Coronary artery (tissue), 2 donors: Measurements from ENCODE around the gene ARID3C.

Experiments
- DNase-seq: peaks from one replicate; pipeline ENCODE4 v3.0.0-alpha.2; 2017; ENCODE audit warnings: low spot score
- H3K27ac ChIP-seq, 2 donors: fragments of 200-600 bp; sonication (generic); one replicate each; pipeline ENCODE4 v1.5.1; 2016 to 2019
- H3K4me3 ChIP-seq: fragments of 200-600 bp; sonication (generic); 2 replicates; pipeline ENCODE4 v1.5.1; 2016; ENCODE audit warnings: mild to moderate bottlenecking, moderate library complexity
- CTCF ChIP-seq: fragments of 200-600 bp; sonication (generic); IDR thresholded peaks from one replicate; pipeline ENCODE4 v1.5.1; 2019; ENCODE audit warnings: antibody characterized with exemption

Gene ARID3C

GRCh38 chr9:34592895-34593601 lies 35.8 kb downstream of the ARID3C start:
- DNase-seq: no peak
- H3K4me3 ChIP-seq: peak overlapping the region; percentile 32
- peak overlapping the region; percentile 17 to 68 for H3K27ac ChIP-seq
- TF ChIP-seq CTCF: no peak

- TF ChIP-seq CTCF: no peak
- H3K4me3 ChIP-seq: peak overlapping the region; percentile 82
- DNase-seq: no peak
- peak overlapping the region in 1 of 2 donors; percentile 68 for H3K27ac ChIP-seq
Measured at GRCh38 chr9:34591917-34592866, 36.7 kb downstream of the ARID3C start.

- H3K27ac ChIP-seq: peak overlapping the region; percentile 2 to 82
- peak; percentile 85 for DNase-seq
- TF ChIP-seq CTCF: peak; percentile 84
- peak overlapping the region; percentile 82 for H3K4me3 ChIP-seq
Measured at GRCh38 chr9:34591248-34591916, 37.5 kb downstream of the ARID3C start.

- Histone ChIP-seq H3K27ac (peak overlapping the region; percentile 2 to 82), H3K4me3 (peak overlapping the region; percentile 82)
- no peak for TF ChIP-seq CTCF
- DNase-seq: no peak
Measured at GRCh38 chr9:34590381-34591247, 38.3 kb downstream of the ARID3C start.

- H3K27ac ChIP-seq: peak within 1 kb of the TSS in 1 of 2 donors; percentile 82
- peak within 1 kb of the TSS; percentile 82 for H3K4me3 ChIP-seq
- DNase-seq: no peak
- TF ChIP-seq CTCF: no peak
Measured at GRCh38 chr9:34589636-34590380, 39.1 kb downstream of the ARID3C start, which contains the start of gene CNTFR. TSS of gene CNTFR (minus strand) at chr9:34589724. CDS start at chr9:34568981, 20,743 bp downstream.
